EH (cell line): Measurements from ENCODE around the gene BUB3.

Experiments
- DNase-seq: peaks from one replicate; pipeline ENCODE4 v3.0.0-alpha.2; 2015; ENCODE audit warnings: low read depth

BUB3 gene

GRCh38 chr10:123154092-123154710 lies at the start of gene BUB3:
Gene BUB3, plus strand, starts transcription at chr10:123154402. Its CDS starts 516 bp downstream, at chr10:123154918.
- peak; percentile 100 for DNase-seq

- no peak for DNase-seq
Observed at GRCh38 chr10:123109466-123109865, 44.7 kb upstream of the BUB3 start.

- no peak for DNase-seq
Observed at GRCh38 chr10:123117644-123118417, 36.4 kb upstream of the BUB3 start.

GRCh38 chr10:123119081-123119480 lies 35.1 kb upstream of the BUB3 start:
- DNase-seq, result no peak

GRCh38 chr10:123126246-123126645 lies 28.0 kb upstream of the BUB3 start:
- no peak for DNase-seq

- no peak for DNase-seq
Observed at GRCh38 chr10:123129618-123130271, 24.5 kb upstream of the BUB3 start.

- peak; percentile 78 for DNase-seq
Observed at GRCh38 chr10:123132576-123133477, 21.4 kb upstream of the BUB3 start.

GRCh38 chr10:123133541-123134342 lies 20.5 kb upstream of the BUB3 start:
- DNase-seq, result no peak

- no peak for DNase-seq
Observed at GRCh38 chr10:123134343-123134914, 19.8 kb upstream of the BUB3 start.

- DNase-seq, result no peak
Observed at GRCh38 chr10:123134915-123135414, 19.2 kb upstream of the BUB3 start.

- DNase-seq, result peak; percentile 39
Observed at GRCh38 chr10:123135415-123136141, 18.6 kb upstream of the BUB3 start, which contains the start of gene HMX3. Gene HMX3, plus strand, starts transcription at chr10:123135970. Its CDS starts 81 bp downstream, at chr10:123136051.

- no peak for DNase-seq
Observed at GRCh38 chr10:123136221-123136805, 17.9 kb upstream of the BUB3 start.

GRCh38 chr10:123136806-123137642 lies 17.2 kb upstream of the BUB3 start:
- peak; percentile 28 for DNase-seq

GRCh38 chr10:123139165-123139520 lies 15.1 kb upstream of the BUB3 start:
- no peak for DNase-seq

GRCh38 chr10:123139521-123140163 lies 14.6 kb upstream of the BUB3 start:
- DNase-seq, result no peak

- DNase-seq, result no peak
Observed at GRCh38 chr10:123140164-123140982, 13.8 kb upstream of the BUB3 start.

GRCh38 chr10:123140983-123141390 lies 13.2 kb upstream of the BUB3 start:
- DNase-seq, result no peak
